Heart right ventricle (tissue), 16 donors: Measurements from ENCODE around the gene BTBD7. TPM values are rescaled to one million over a fixed set of nuclear protein-coding genes. Genes with fewer than 3 reads are reported as not detected.

Experiments used
- ATAC-seq, 8 donors: fragments of 200-7000 bp; cut with Tn5 transposase; one replicate each; pipeline ENCODE4 v1.9.1; 2020; ENCODE audit warnings: mild to moderate bottlenecking in 8 of 8, moderate library complexity in 8 of 8, moderate number of reproducible peaks in 1 of 8
- DNase-seq, 2 donors: peaks; one replicate each; pipeline ENCODE4 v3.0.0-alpha.2; 2020
- H3K27ac ChIP-seq, 10 donors: fragments of 200-600 bp; sonication (generic) in 2 of 10; one replicate each; pipeline versions ENCODE4 v1.5.0 to v1.8.0; 2020 to 2022; ENCODE audit warnings: mild to moderate bottlenecking in 3 of 10
- H3K27me3 ChIP-seq, 7 donors: fragments of 200-600 bp; one replicate each; pipeline ENCODE4 v1.8.0; 2021 to 2022; ENCODE audit warnings: mild to moderate bottlenecking in 2 of 7
- H3K36me3 ChIP-seq, 9 donors: fragments of 200-600 bp; sonication (generic) in 1 of 9; one replicate each; pipeline versions ENCODE4 v1.5.0 to v1.8.0; 2020 to 2022; ENCODE audit warnings: mild to moderate bottlenecking in 2 of 9
- H3K4me1 ChIP-seq, 9 donors: fragments of 200-600 bp; sonication (generic) in 1 of 9; one replicate each; pipeline versions ENCODE4 v1.5.0 to v1.8.0; 2020 to 2022; ENCODE audit warnings: mild to moderate bottlenecking in 4 of 9
- H3K4me3 ChIP-seq, 10 donors: fragments of 200-600 bp; sonication (generic) in 2 of 10; one replicate each; pipeline versions ENCODE4 v1.5.0 to v1.8.0; 2020 to 2022; ENCODE audit warnings: mild to moderate bottlenecking in 7 of 10, moderate library complexity in 2 of 10
- H3K9me3 ChIP-seq, 11 donors: fragments of 200-600 bp in 10 of 11; sonication (generic) in 2 of 11; one replicate each; pipeline versions ENCODE4 v1.5.0 to v1.8.0; 2013 to 2022; ENCODE audit warnings: mild to moderate bottlenecking in 2 of 11, control low read depth in 1 of 11, moderate library complexity in 1 of 11
- WGBS, 2 donors: extraction: QIAGEN DNeasy Blood & Tissue Kit; methylation state at CpG; one replicate each; pipeline ENCODE4 v1.1.7; 2013; ENCODE audit warnings: inconsistent platforms in 1 of 2; 5-methylcytosine and 5-hydroxymethylcytosine counted together
- intact Hi-C, 10 donors: fragments of 100-400 bp; cut with DNase I; formaldehyde crosslinking; loops; one replicate each; pipeline versions ENCODE4 v1.11.1 to v1.14.2; 2022
- polyA plus RNA-seq, 2 donors: library from polyadenylated mRNA; stranded (reverse); fragments of 200-250 nt; gene quantifications; one replicate each; pipeline ENCODE4 v1.2.3, GENCODE V29; 2013
- total RNA-seq, 10 donors: library from RNA; stranded (reverse); fragmentation: NEBNext Ultra II Directional in 3 of 10; extraction: Animal tissue kit (Norgen Biotek cat#: 25700) in 3 of 10; gene quantifications; one replicate each; pipeline versions ENCODE4 v1.2.1 to v1.2.4, GENCODE V29; 2021 to 2023
- TF ChIP-seq, protein P1 (sequence below), 9 donors: fragments of 200-600 bp; sonication (generic) in 2 of 9; IDR thresholded peaks; one replicate each; pipeline versions ENCODE4 v1.5.0 to v1.8.0; 2021 to 2022; ENCODE audit warnings: antibody characterized with exemption in 9 of 9, mild to moderate bottlenecking in 5 of 9, moderate library complexity in 1 of 9
- donor health status: Arrhythmogenic right ventricular cardiomyopathy.
- donor health status: ischemic (EF 13 %, LVEDD 7.1; RV severe dilation, severe dysfunction).
- donor health status: healthy with polysubstance abuse.
- donor health status: DM: no; HTN: yes; CAD: no.
- donor health status: DM: no; HTN: no; CAD: no.
- donor health status: ischemic (EF 25% LVEDD 6.9; RV normal size, moderate dysfunction).
- donor health status: ischemic (EF 25% LVEDD 5.7; RV mildly dilated, moderate dysfunction).
- donor health status: healthy.
- donor health status: DM: yes; HTN: yes; CAD: no.
- donor health status: Ischemic cardiomyopathy.
- donor health status: ischemic (EF 35%, LVEDD 5.7; RV mildly dilated, moderate dysfunction).
- donor health status: nonischemic (EF 11% LVEDD 7.7; RV severe dilation, severe dysfunction).
- donor health status: DM: yes; HTN: yes; CAD: no.
- donor health status: PGD.
- donor health status: ischemic (EF 29% LVEDD 5.4; RV normal size, mild dysfunction).
- donor health status: nonischemic (EF 23%, LVEDD 6.1; RV moderate dilation, normal function).

The BTBD7 gene
- total and polyA plus RNA-seq, 12 donors = 3.6 to 33.6 (median 22.1) TPM

DNA sequence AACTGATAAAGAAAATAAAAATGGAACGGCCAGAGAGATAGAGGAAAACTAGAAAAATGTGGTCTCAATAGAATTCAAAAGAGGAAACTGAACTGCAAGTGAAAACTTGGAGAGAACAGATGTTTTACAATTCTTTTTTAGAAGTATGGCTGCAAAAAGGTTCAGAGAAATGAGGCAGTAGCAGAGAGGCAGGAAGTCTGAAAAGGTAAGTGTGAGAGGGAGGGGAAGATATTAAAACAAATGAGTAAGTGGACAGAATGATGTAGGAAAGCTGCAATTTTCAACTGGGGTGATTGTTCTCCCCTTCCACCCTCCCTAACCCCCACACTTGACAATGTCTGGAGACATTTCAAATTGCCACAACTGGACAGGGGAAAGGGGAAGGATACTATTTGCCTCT is 12.9 kb downstream of the BTBD7 start:
- no peak for DNase-seq
- no peak overlapping the region for H3K4me3 ChIP-seq
- peaks cover 0 to 3% (median 0%) of the 10 kb centered on the region in 11 donors for H3K9me3 ChIP-seq
- no peak overlapping the region for H3K27ac ChIP-seq
- peaks cover 0 to 9% (median 0%) of the 10 kb centered on the region in 9 donors for H3K36me3 ChIP-seq
- no peaks in the 10 kb centered on the region for H3K27me3 ChIP-seq
- no peak for ATAC-seq
- TF ChIP-seq, protein P1, sequence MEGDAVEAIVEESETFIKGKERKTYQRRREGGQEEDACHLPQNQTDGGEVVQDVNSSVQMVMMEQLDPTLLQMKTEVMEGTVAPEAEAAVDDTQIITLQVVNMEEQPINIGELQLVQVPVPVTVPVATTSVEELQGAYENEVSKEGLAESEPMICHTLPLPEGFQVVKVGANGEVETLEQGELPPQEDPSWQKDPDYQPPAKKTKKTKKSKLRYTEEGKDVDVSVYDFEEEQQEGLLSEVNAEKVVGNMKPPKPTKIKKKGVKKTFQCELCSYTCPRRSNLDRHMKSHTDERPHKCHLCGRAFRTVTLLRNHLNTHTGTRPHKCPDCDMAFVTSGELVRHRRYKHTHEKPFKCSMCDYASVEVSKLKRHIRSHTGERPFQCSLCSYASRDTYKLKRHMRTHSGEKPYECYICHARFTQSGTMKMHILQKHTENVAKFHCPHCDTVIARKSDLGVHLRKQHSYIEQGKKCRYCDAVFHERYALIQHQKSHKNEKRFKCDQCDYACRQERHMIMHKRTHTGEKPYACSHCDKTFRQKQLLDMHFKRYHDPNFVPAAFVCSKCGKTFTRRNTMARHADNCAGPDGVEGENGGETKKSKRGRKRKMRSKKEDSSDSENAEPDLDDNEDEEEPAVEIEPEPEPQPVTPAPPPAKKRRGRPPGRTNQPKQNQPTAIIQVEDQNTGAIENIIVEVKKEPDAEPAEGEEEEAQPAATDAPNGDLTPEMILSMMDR (IDR thresholded peaks at IDR 0.05) = no peak
- peaks cover 0 to 71% (median 60%) of the 10 kb centered on the region in 9 donors for H3K4me1 ChIP-seq
- 37 to 49% methylated on average over 1 of the region's 1 CpG for WGBS, 2 donors
- intact Hi-C loops = no loop called here

- Histone ChIP-seq H3K36me3 (peaks cover 0 to 7% (median 0%) of the 10 kb centered on the region in 9 donors), H3K27ac (no peak overlapping the region), H3K4me3 (no peak overlapping the region), H3K9me3 (peaks cover 0 to 3% (median 0%) of the 10 kb centered on the region in 11 donors), H3K27me3 (no peaks in the 10 kb centered on the region), H3K4me1 (peaks cover 0 to 66% (median 57%) of the 10 kb centered on the region in 9 donors)
- intact Hi-C loops = no loop called here
- 89 to 90% methylated on average over 2 of the region's 2 CpGs for WGBS, 2 donors
- no peak for DNase-seq
- no peak for ATAC-seq
- TF ChIP-seq, protein P1 (IDR thresholded peaks at IDR 0.05) = no peak
Observed at GRCh38 chr14:93319494-93319893, 13.3 kb downstream of the BTBD7 start.

DNA sequence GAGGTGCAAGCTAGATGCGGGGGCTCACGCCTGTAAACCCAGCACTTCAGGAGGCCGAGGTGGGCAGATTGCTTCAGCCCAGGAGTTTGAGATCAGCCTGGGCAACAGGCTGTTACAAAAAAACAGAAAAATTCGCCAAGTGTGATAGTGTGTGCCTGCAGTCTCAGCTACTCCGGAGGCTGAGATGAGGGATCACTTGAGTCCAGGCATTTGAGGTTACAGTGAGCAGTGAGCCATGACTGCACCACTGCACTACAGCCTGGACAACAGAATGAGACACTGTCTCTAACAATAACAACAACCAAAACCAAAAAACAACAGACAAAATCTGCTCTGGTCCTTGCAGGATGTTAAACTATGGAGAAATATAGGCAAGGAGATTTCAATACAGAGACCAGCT is 13.9 kb downstream of the BTBD7 start:
- DNase-seq (no peak), ATAC-seq (no peak)
- H3K4me3 ChIP-seq = no peak overlapping the region
- 82 to 86% methylated on average over 5 of the region's 5 CpGs for WGBS, 2 donors
- intact Hi-C loops = no loop called here
- peaks cover 0 to 3% (median 0%) of the 10 kb centered on the region in 11 donors for H3K9me3 ChIP-seq
- TF ChIP-seq, protein P1 (IDR thresholded peaks at IDR 0.05) = no peak
- peaks cover 0 to 66% (median 52%) of the 10 kb centered on the region in 9 donors for H3K4me1 ChIP-seq
- no peaks in the 10 kb centered on the region for H3K27me3 ChIP-seq
- H3K27ac ChIP-seq = no peak overlapping the region
- H3K36me3 ChIP-seq = peaks cover 0 to 3% (median 0%) of the 10 kb centered on the region in 9 donors

DNA sequence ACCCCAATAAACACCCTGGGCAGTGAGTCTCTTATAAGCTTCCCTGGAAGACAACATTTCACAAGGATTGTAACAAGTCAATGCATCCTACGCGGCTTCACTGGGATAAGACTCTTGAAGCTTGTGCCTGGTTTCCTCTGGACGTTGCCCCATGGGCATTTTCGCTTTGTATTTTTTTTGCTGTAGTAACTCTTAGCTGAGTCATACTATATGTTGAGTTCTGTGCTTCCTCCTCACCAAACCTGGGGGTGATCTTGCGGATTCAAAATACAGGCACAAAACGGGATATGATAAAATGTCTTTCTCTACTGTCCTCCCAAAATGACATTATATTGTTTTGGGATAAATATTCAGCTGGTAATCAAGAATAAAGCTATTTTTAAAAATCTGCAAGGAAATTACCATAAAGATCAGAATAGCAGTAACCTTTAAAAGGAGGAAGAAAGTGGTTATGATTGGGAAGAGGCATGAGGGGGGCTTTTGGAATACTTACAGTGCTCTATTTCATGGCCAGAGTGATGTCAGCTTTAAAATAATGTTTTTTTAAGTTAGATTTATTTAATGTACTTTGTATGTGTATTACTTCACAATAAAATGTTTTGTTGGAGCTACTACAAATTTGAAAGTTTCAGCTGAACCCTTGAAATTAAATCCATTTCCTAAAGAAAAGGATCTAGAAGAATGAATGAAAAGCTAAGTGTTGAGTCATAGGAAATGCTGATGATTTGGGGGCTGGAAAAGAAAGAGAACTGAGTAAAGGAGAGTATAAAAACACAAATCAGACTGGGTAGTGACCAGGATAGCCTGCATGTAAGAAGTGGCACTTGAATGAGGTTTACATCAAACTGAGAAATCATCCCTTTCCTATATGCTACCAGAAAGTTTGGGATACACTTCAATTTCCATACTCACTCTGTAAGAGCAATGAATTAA is 14.7 kb downstream of the BTBD7 start:
- DNase-seq (no peak), ATAC-seq (peak in 2 of 8 donors; percentile 27 to 56)
- WGBS, 2 donors = 52 to 56% methylated on average over 6 of the region's 6 CpGs
- TF ChIP-seq, protein P1 (IDR thresholded peaks at IDR 0.05) = no peak
- H3K4me3 ChIP-seq = no peak overlapping the region
- peaks cover 0 to 61% (median 46%) of the 10 kb centered on the region in 9 donors for H3K4me1 ChIP-seq
- peak overlapping the region in 1 of 10 donors; percentile 27 for H3K27ac ChIP-seq
- intact Hi-C loops = no loop called here
- H3K9me3 ChIP-seq = peaks cover 0 to 3% (median 0%) of the 10 kb centered on the region in 11 donors
- no peaks in the 10 kb centered on the region for H3K36me3 ChIP-seq
- H3K27me3 ChIP-seq = no peaks in the 10 kb centered on the region
